HCT116 (cell line): ENCODE data around the gene ADGRL3. TPM values are rescaled to one million over a fixed set of nuclear protein-coding genes. Genes with fewer than 3 reads are reported as not detected.

ENCODE experiments used
- ATAC-seq: fragments of 200-7000 bp; cut with Tn5 transposase; 2 replicates; pipeline ENCODE4 v1.9.1; 2020; ENCODE audit warnings: mild to moderate bottlenecking, moderate library complexity
- BruUV-seq: library from RNA; stranded (reverse); fragments of 400-500 nt; replicated peaks from 2 replicates; lab custom pipeline; 2021; lab: Mats Ljungman, UMichigan
- CTCF ChIA-PET: fragments of 300-600 bp; sonication (Branson Sonifier 250); formaldehyde crosslinking; loops from one replicate; lab custom pipeline; 2021; ENCODE audit warnings: antibody characterized with exemption; lab: Charles Lee
- POLR2A ChIA-PET: fragments of 300-600, 350-600 bp; sonication (Branson Sonifier 250); formaldehyde crosslinking; loops from one replicate; lab custom pipeline; 2021; ENCODE audit warnings: antibody characterized with exemption; lab: Charles Lee
- RAD21 ChIA-PET, 2 experiments: fragments of 300-600 bp; sonication (Branson Sonifier 250); formaldehyde crosslinking; loops; one replicate each; lab custom pipeline; 2023; ENCODE audit warnings: low total read pairs in 2 of 2; ENCODE audit not compliant: uncharacterized antibody in 2 of 2, unreplicated experiment in 2 of 2, low non-redundant PET in 1 of 2; lab: Charles Lee
- DNase-seq: peaks from one replicate; pipeline ENCODE4 v3.0.0-alpha.2; 2010; ENCODE audit warnings: low read depth, low spot score
- H2AFZ ChIP-seq: fragments of 200-600 bp; shearing (Covaris generic), sonication (generic); 2 replicates; pipeline ENCODE4 v1.6.1; 2017; ENCODE audit warnings: low read depth, mixed run types, mixed read lengths, antibody characterized with exemption, low read length; ENCODE audit not compliant: poor library complexity, severe bottlenecking
- H3K27ac ChIP-seq: 2 replicates; pipeline ENCODE4 v1.5.1; 2012; ENCODE audit warnings: low read depth, low read length
- H3K27me3 ChIP-seq: fragments of 200-600 bp; sonication (generic); 2 replicates; pipeline ENCODE4 v1.6.1; 2016; ENCODE audit warnings: mixed run types, low read length, mixed read lengths; ENCODE audit not compliant: insufficient read depth
- H3K36me3 ChIP-seq, 2 experiments: fragments of 200-500 bp in 1 of 2; fragments of 200-600 bp in 1 of 2; sonication (Bioruptor generic) in 1 of 2; sonication (generic) in 1 of 2; 2 replicates each; pipeline versions ENCODE4 v1.5.1 to v1.6.1; 2014 to 2016; ENCODE audit warnings: low read length in 2 of 2, inconsistent platforms in 1 of 2, mixed read lengths in 1 of 2, mixed run types in 1 of 2; ENCODE audit not compliant: insufficient read depth in 2 of 2, control insufficient read depth in 1 of 2
- H3K4me1 ChIP-seq, 2 experiments: fragments of 200-600 bp in 1 of 2; sonication (generic) in 1 of 2; 2 replicates each; pipeline versions ENCODE4 v1.5.1 to v1.6.1; 2012 to 2017; ENCODE audit warnings: low read length in 2 of 2, inconsistent platforms in 1 of 2, mild to moderate bottlenecking in 1 of 2, mixed read lengths in 1 of 2, mixed run types in 1 of 2, moderate library complexity in 1 of 2; ENCODE audit not compliant: insufficient read depth in 2 of 2, control insufficient read depth in 1 of 2
- H3K4me2 ChIP-seq: fragments of 200-600 bp; sonication (generic); 2 replicates; pipeline ENCODE4 v1.6.1; 2017; ENCODE audit warnings: mixed run types, low read length, mixed read lengths
- H3K4me3 ChIP-seq, 2 experiments: fragments of 200-600 bp in 1 of 2; sonication (generic) in 1 of 2; replicated peaks in 1 of 2; 2 replicates each; pipeline ENCODE4 v1.5.1; 2011 to 2016; ENCODE audit warnings: low read length in 2 of 2, control low read depth in 1 of 2, low read depth in 1 of 2, mild to moderate bottlenecking in 1 of 2, mixed read lengths in 1 of 2, mixed run types in 1 of 2
- H3K79me2 ChIP-seq: fragments of 200-600 bp; sonication (generic); 2 replicates; pipeline ENCODE4 v1.6.1; 2017; ENCODE audit warnings: mild to moderate bottlenecking, mixed run types, low read length, moderate library complexity, mixed read lengths; ENCODE audit not compliant: insufficient read depth
- H3K9ac ChIP-seq: fragments of 200-600 bp; sonication (generic); 2 replicates; pipeline ENCODE4 v1.6.1; 2016; ENCODE audit warnings: low read length, mixed read lengths
- H3K9me2 ChIP-seq: fragments of 200-600 bp; sonication (generic), shearing (Covaris generic); 2 replicates; pipeline ENCODE4 v1.6.1; 2017; ENCODE audit warnings: mixed run types, mild to moderate bottlenecking, moderate library complexity; ENCODE audit not compliant: insufficient read depth
- H3K9me3 ChIP-seq, 2 experiments: fragments of 200-500 bp in 1 of 2; fragments of 200-600 bp in 1 of 2; sonication (Bioruptor generic) in 1 of 2; sonication (generic) in 1 of 2; 2 replicates each; pipeline ENCODE4 v1.6.1; 2014 to 2017; ENCODE audit warnings: low read length in 2 of 2, mixed read lengths in 2 of 2, inconsistent platforms in 1 of 2, low read depth in 1 of 2, mild to moderate bottlenecking in 1 of 2, mixed run types in 1 of 2, moderate library complexity in 1 of 2; ENCODE audit not compliant: control insufficient read depth in 1 of 2, insufficient read depth in 1 of 2
- H4K20me1 ChIP-seq: fragments of 200-600 bp; sonication (generic), shearing (Covaris generic); 2 replicates; pipeline ENCODE4 v1.6.1; 2017; ENCODE audit warnings: mixed run types, mild to moderate bottlenecking, moderate library complexity; ENCODE audit not compliant: insufficient read depth
- ATF3 ChIP-seq: IDR thresholded peaks from 2 replicates; pipeline ENCODE4 v1.6.1; 2012
- CEBPB ChIP-seq: IDR thresholded peaks from 2 replicates; pipeline ENCODE4 v1.6.1; 2012; ENCODE audit warnings: low read depth
- CTCF ChIP-seq, 3 experiments: fragments of 200-600 bp in 1 of 3; sonication (generic) in 1 of 3; IDR thresholded peaks in 2 of 3; conservative IDR thresholded peaks in 1 of 3; 2 replicates each; pipeline ENCODE4 v1.5.1; 2012 to 2017; ENCODE audit warnings: low read depth in 2 of 3, low read length in 2 of 3, antibody characterized with exemption in 1 of 3, borderline replicate concordance in 1 of 3, control low read depth in 1 of 3, mild to moderate bottlenecking in 1 of 3, mixed read lengths in 1 of 3, mixed run types in 1 of 3, moderate library complexity in 1 of 3; ENCODE audit not compliant: insufficient read depth in 1 of 3
- EGR1 ChIP-seq: IDR thresholded peaks from 2 replicates; pipeline ENCODE4 v1.6.1; 2012; ENCODE audit warnings: low read depth
- EZH2phosphoT487 ChIP-seq: fragments of 200-600 bp; IDR thresholded peaks from 2 replicates; pipeline ENCODE4 v1.6.1; 2018; ENCODE audit warnings: antibody characterized with exemption, borderline replicate concordance
- FOSL1 ChIP-seq: IDR thresholded peaks from 2 replicates; pipeline ENCODE4 v1.6.1; 2012; ENCODE audit warnings: low read depth
- JUND ChIP-seq: IDR thresholded peaks from 2 replicates; pipeline ENCODE4 v1.6.1; 2012
- MAX ChIP-seq: IDR thresholded peaks from 2 replicates; pipeline ENCODE4 v1.6.1; 2012
- POLR2A ChIP-seq: IDR thresholded peaks from 2 replicates; pipeline ENCODE4 v1.7.0; 2011; ENCODE audit warnings: borderline replicate concordance; ENCODE audit not compliant: insufficient read depth, insufficient read length; ENCODE audit errors: extremely low read depth
- RAD21 ChIP-seq: IDR thresholded peaks from 2 replicates; pipeline ENCODE4 v1.6.1; 2012; ENCODE audit warnings: low read depth, mild to moderate bottlenecking
- REST ChIP-seq: IDR thresholded peaks from 2 replicates; pipeline ENCODE4 v1.6.1; 2012; ENCODE audit warnings: low read depth
- SIN3A ChIP-seq: IDR thresholded peaks from 2 replicates; pipeline ENCODE4 v1.6.1; 2012; ENCODE audit warnings: low read depth
- SP1 ChIP-seq: IDR thresholded peaks from 2 replicates; pipeline ENCODE4 v1.6.1; 2012; ENCODE audit warnings: low read depth
- SRF ChIP-seq: IDR thresholded peaks from 2 replicates; pipeline ENCODE4 v1.6.1; 2012; ENCODE audit warnings: low read depth
- TCF7L2 ChIP-seq: IDR thresholded peaks from 2 replicates; pipeline ENCODE4 v1.7.0; 2011; ENCODE audit warnings: borderline replicate concordance, inconsistent platforms; ENCODE audit not compliant: insufficient read depth, insufficient read length; ENCODE audit errors: extremely low read depth
- YY1 ChIP-seq: IDR thresholded peaks from 2 replicates; pipeline ENCODE4 v1.6.1; 2011; ENCODE audit warnings: low read length, low read depth, moderate library complexity, mild to moderate bottlenecking; ENCODE audit not compliant: insufficient replicate concordance; ENCODE audit errors: extremely low read depth
- ZNF274 ChIP-seq: fragments of 200-500 bp; sonication (Bioruptor generic); IDR thresholded peaks from 2 replicates; pipeline ENCODE4 v1.6.1; 2014; ENCODE audit warnings: mild to moderate bottlenecking, low read depth, low read length, inconsistent platforms
- intact Hi-C: fragments of 100-400 bp; cut with micrococcal nuclease; formaldehyde crosslinking; loops from 2 replicates; pipeline ENCODE4 v1.10.0; 2022
- total RNA-seq: library from RNA; stranded (reverse); gene quantifications from one replicate; pipeline ENCODE4 v1.2.1, GENCODE V29; 2021; ENCODE audit not compliant: unreplicated experiment

The ADGRL3 gene
- total RNA-seq, 1 experiment from 2014 or later: not detected

GRCh38 chr4:61200916-61201526 is 895 bp downstream of the ADGRL3 start:
- DNase-seq (no peak), ATAC-seq (no peak)
- RAD21 ChIA-PET: no interaction called here
- POLR2A ChIA-PET: no interaction called here
- Histone ChIP-seq H3K27me3 (no peaks in the 10 kb centered on the region), H3K9me3 (peaks cover 5 to 17% of the 10 kb centered on the region in 2 experiments; a peak in 2 of 4 replicates), H3K4me3 (no peak overlapping the region), H3K27ac (no peak overlapping the region), H3K4me2 (no peak overlapping the region), H4K20me1 (no peaks in the 10 kb centered on the region), H3K36me3 (no peaks in the 10 kb centered on the region), H3K9ac (no peak overlapping the region), H2AFZ (no peak overlapping the region), H3K4me1 (no peaks in the 10 kb centered on the region), H3K79me2 (no peaks in the 10 kb centered on the region), H3K9me2 (no peaks in the 10 kb centered on the region)
- TF ChIP-seq YY1: no peak
- no peak for TF ChIP-seq EZH2phosphoT487
- TF ChIP-seq SIN3A: no peak
- TF ChIP-seq RAD21: no peak
- TF ChIP-seq SP1: no peak
- no peak for TF ChIP-seq EGR1
- no peak for TF ChIP-seq JUND
- no peak for TF ChIP-seq FOSL1
- TF ChIP-seq SRF: no peak
- TF ChIP-seq POLR2A: no peak
- no peak for TF ChIP-seq TCF7L2
- intact Hi-C loops: no loop called here
- BruUV-seq: no TSS peak
- CTCF ChIA-PET: no interaction called here

- CTCF ChIA-PET: no interaction called here
- BruUV-seq: no TSS peak
- TF ChIP-seq ZNF274 (no peak), MAX (no peak), CTCF (IDR thresholded peaks at IDR 0.05 in 2 of 3, conservative IDR thresholded peaks at IDR 0.05 in 1 of 3; ENCODE audit: borderline replicate concordance in 1 of 3, insufficient read depth in 1 of 3, low read depth in 2 of 3, low read length in 2 of 3) (no peak), REST (no peak), CEBPB (no peak), ATF3 (no peak)
Measured at GRCh38 chr4:61201561-61201960, 1.4 kb downstream of the ADGRL3 start.

More at GRCh38 chr4:61201561-61201960, 1.4 kb downstream of the ADGRL3 start:
- intact Hi-C loops: no loop called here
- Histone ChIP-seq H3K36me3 (no peaks in the 10 kb centered on the region), H3K4me3 (no peak overlapping the region), H3K4me1 (no peaks in the 10 kb centered on the region), H3K27ac (no peak overlapping the region), H3K79me2 (no peaks in the 10 kb centered on the region), H2AFZ (no peak overlapping the region), H3K27me3 (no peaks in the 10 kb centered on the region), H4K20me1 (no peaks in the 10 kb centered on the region), H3K9ac (no peak overlapping the region), H3K4me2 (no peak overlapping the region), H3K9me2 (no peaks in the 10 kb centered on the region), H3K9me3 (peaks cover 5 to 17% of the 10 kb centered on the region in 2 experiments; a peak in 2 of 4 replicates)
- no peak for DNase-seq
- ChIA-PET RAD21 (no interaction called here), POLR2A (no interaction called here)
- no peak for ATAC-seq
